ENCODE measurements around the gene ZNF516. TPM values are rescaled to one million over a fixed set of nuclear protein-coding genes. Genes with fewer than 3 reads are reported as not detected.

The ZNF516 gene
- total RNA-seq, 3 donors from 2014 or later = 22.0 to 47.9 (median 23.2) TPM

DNA sequence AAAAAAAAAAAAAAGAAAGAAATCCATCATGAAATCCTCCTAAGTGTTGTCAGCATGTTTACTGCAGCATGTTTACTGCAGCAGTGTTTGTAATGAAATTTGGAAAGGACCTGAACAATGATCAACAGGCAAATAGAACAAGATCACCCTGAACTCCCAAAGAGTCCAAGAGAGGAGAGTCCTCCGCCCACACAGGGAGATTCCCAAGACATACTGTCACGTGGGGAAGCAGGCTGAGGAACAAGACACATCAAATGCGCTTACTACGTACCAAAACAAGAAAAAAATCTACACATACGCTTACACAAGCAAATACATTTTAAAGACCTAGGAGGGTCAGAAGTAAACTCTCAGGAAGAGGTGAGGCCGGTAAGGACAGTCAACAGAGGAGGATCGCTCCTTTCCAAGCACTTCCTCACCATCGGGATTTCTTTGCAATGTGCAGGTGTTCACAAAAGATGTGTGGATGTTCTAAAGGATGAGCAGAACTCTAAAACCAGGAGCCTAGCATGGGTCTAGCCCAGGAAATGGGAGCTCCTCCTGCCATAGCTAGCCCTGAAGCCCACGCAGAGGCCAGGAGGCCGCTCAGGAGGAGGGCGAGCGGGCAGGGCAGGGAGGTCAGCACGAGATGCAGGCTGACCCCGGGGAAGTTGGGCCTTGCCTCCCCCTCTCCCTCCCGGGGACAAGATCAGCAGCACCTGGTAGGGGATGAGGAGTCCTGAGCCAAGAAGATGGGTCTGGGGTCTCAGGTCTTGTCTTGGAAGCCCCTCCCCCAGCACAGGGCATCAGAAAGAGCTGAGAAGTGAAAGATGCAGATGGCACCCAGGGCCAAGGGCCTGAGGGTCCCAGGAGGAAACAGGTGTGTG lies 66.4 kb downstream of the ZNF516 start:
- ATAC-seq = no peak
- no peak for TF ChIP-seq CTCF (IDR thresholded peaks at IDR 0.05)
- DNase-seq = peak in 1 of 3 donors; percentile 25

DNA sequence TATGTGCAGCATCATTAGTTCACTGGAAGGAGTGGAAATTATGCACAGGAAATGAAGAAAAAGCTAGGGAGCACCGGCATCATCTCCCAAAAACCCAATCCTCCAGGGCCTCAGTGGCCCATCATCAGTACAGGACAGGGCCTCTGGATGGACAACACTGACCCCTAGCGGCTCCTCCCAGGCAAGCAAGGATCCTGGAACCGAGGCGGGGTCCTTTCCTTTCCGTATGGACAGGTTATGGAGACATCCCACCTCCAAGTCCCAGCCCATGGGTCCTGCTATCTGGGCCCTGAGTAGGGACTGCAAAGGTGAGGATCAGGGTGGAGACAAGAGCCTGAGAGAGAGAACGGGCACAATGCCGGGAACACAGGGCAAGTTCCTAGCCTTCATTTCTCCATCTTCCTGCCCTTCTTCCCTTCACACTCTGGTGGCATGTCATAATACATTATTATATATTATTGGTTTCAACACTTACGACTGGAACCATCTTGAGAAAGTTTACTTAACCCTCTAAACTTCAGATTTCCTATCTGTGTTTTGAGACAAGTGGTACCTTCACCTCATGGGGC lies 68.2 kb downstream of the ZNF516 start:
- no peak for TF ChIP-seq CTCF (IDR thresholded peaks at IDR 0.05)
- Histone ChIP-seq H3K4me3 (no peak overlapping the region), H3K36me3 (ENCODE audit: low read depth) (no peaks in the 10 kb centered on the region), H3K4me1 (ENCODE audit: low read depth) (no peaks in the 10 kb centered on the region), H3K9me3 (no peaks in the 10 kb centered on the region)
- intact Hi-C loops (cut with DNase I, micrococcal nuclease) = no loop called here
- peak in 1 of 3 donors; percentile 34 for DNase-seq
- ATAC-seq = peak; percentile 35

More for the DNA sequence above, 66.4 kb downstream of the ZNF516 start:
- Histone ChIP-seq H3K4me3 (no peak overlapping the region), H3K36me3 (ENCODE audit: low read depth) (no peaks in the 10 kb centered on the region), H3K9me3 (no peaks in the 10 kb centered on the region), H3K4me1 (ENCODE audit: low read depth) (no peaks in the 10 kb centered on the region)
- intact Hi-C loops (cut with DNase I, micrococcal nuclease) = no loop called here

DNA sequence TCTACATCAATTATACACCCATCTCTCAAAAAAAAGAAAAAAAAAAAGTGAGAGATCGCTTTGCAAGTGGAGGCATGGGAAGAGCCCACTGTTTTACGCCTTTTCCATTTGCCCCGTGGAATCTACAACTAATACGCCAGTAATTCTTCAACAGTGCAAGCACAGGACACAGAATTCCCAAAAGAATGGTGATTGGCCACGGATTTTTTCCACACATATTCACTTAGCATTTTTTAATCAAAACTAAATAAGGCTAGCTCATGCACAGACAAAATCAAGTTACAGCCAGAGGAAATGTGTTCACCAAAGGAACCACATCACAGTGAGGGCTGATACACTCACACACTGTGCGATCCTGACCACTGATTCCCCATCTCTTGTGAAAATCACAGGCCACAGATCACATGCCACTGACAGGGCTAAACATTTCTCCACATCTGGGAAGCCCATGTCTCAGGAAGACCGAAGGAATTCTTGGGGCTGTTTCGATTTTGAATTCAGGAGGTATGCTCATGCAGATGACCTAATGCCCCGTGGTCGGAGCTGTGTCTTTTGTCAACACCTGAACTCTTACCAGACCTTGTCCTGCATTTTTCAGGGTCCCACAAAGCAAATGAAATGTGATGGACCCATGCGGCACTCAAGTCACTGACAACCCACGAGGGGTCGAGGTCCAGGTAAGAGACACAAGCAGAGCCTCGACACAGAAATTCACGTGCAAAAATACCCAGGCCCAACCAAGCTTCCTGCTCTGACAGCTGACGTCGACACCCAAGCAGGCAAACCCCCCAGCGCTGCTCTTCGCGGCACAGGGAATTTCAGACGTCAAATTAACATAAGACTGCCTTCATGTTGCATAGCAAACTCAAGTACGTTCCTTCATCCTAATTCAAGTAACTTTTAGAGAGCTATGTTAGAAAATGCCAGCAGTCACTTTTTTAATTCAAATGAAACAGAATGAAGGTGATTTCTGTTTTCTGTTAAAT lies 69.6 kb downstream of the ZNF516 start:
- intact Hi-C loops (cut with DNase I, micrococcal nuclease) = no loop called here
- Histone ChIP-seq H3K9me3 (no peaks in the 10 kb centered on the region), H3K4me1 (ENCODE audit: low read depth) (no peaks in the 10 kb centered on the region), H3K4me3 (no peak overlapping the region), H3K36me3 (ENCODE audit: low read depth) (no peaks in the 10 kb centered on the region)
- no peak for ATAC-seq
- TF ChIP-seq CTCF (IDR thresholded peaks at IDR 0.05) = no peak
- no peak for DNase-seq

DNA sequence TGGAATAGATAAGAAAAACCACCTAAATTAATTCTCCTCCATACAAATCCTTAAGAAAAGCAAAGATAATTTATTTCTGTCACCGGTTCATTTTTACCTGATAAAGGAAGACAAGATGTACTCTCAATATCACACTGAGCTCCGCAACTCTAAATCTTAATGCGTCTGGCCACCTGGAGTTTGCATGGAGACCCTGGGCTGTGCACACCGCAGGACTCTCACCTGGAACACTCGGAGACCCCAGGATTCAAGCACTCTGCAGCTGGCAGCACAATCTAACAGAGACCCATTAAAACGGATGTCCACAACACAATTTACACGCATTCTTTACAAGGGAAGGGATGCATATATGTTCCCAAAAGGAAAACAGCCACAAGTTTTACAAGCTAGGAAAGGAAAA lies 72.2 kb downstream of the ZNF516 start:
- H3K36me3 ChIP-seq (ENCODE audit: low read depth) = no peaks in the 10 kb centered on the region
- no peak overlapping the region for H3K4me3 ChIP-seq
- intact Hi-C loops (cut with DNase I, micrococcal nuclease) = no loop called here
- H3K4me1 ChIP-seq (ENCODE audit: low read depth) = no peaks in the 10 kb centered on the region
- DNase-seq = no peak
- TF ChIP-seq CTCF (IDR thresholded peaks at IDR 0.05) = no peak
- no peaks in the 10 kb centered on the region for H3K9me3 ChIP-seq
- no peak for ATAC-seq

GRCh38 chr18:76422121-76422520 lies 72.9 kb downstream of the ZNF516 start:
- intact Hi-C loops (cut with DNase I, micrococcal nuclease) = no loop called here

More at GRCh38 chr18:76422121-76422520, 72.9 kb downstream of the ZNF516 start:
- H3K4me1 ChIP-seq (ENCODE audit: low read depth) = no peaks in the 10 kb centered on the region
- no peaks in the 10 kb centered on the region for H3K9me3 ChIP-seq
- DNase-seq (no peak), ATAC-seq (no peak)
- H3K36me3 ChIP-seq (ENCODE audit: low read depth) = no peaks in the 10 kb centered on the region
- TF ChIP-seq CTCF (IDR thresholded peaks at IDR 0.05) = no peak
- H3K4me3 ChIP-seq = no peak overlapping the region
